H1 (cell line): ENCODE data around the gene GEMIN2. TPM values are rescaled to one million over a fixed set of nuclear protein-coding genes. Genes with fewer than 3 reads are reported as not detected.

Experiments
- CTCF ChIA-PET: fragments of 300-600 bp; sonication (Branson Sonifier 250); formaldehyde crosslinking; loops from one replicate; lab custom pipeline; 2021; ENCODE audit not compliant: partially characterized antibody; lab: Charles Lee
- POLR2A ChIA-PET: fragments of 300-600 bp; sonication (Branson Sonifier 250); formaldehyde crosslinking; loops from one replicate; lab custom pipeline; 2021; ENCODE audit warnings: inconsistent platforms; ENCODE audit not compliant: partially characterized antibody; lab: Charles Lee
- DNase-seq, 2 experiments: peaks; one replicate each; pipeline versions ENCODE4 v3.0.0 to v3.0.0-alpha.2; 2010 to 2022; ENCODE audit warnings: low spot score in 2 of 2, low read depth in 1 of 2, mixed read lengths in 1 of 2
- FAIRE-seq: peaks from 2 replicates; lab custom pipeline; 2011; peaks lifted over from hg19 to GRCh38; lab: Jason Lieb, UNC
- H2AFZ ChIP-seq: 2 replicates; pipeline ENCODE4 v1.8.1; 2012; ENCODE audit warnings: low read length, inconsistent platforms
- H2AK5ac ChIP-seq: 2 replicates; pipeline ENCODE4 v1.6.1; 2013; ENCODE audit warnings: low read depth, low read length
- H2BK120ac ChIP-seq: replicated peaks from 2 replicates; pipeline ENCODE3; 2013; ENCODE audit warnings: low read depth, low read length, inconsistent platforms
- H2BK12ac ChIP-seq: 2 replicates; pipeline ENCODE4 v1.6.1; 2013; ENCODE audit warnings: low read depth, low read length
- H2BK15ac ChIP-seq: 2 replicates; pipeline ENCODE4 v1.6.1; 2013; ENCODE audit warnings: low read length
- H2BK20ac ChIP-seq: 2 replicates; pipeline ENCODE4 v1.6.1; 2013; ENCODE audit warnings: low read length
- H2BK5ac ChIP-seq: 2 replicates; pipeline ENCODE4 v1.6.1; 2013; ENCODE audit warnings: low read depth, low read length
- H3K14ac ChIP-seq: 2 replicates; pipeline ENCODE4 v1.6.1; 2013; ENCODE audit warnings: inconsistent platforms; ENCODE audit not compliant: insufficient read length
- H3K18ac ChIP-seq: 2 replicates; pipeline ENCODE4 v1.6.1; 2013; ENCODE audit warnings: low read length; ENCODE audit errors: extremely low read depth
- H3K23ac ChIP-seq: 2 replicates; pipeline ENCODE4 v1.6.1; 2013; ENCODE audit warnings: inconsistent platforms; ENCODE audit not compliant: insufficient read length
- H3K23me2 ChIP-seq: 2 replicates; pipeline ENCODE4 v1.6.1; 2013; ENCODE audit warnings: low read depth, low read length
- H3K27ac ChIP-seq: 2 replicates; pipeline ENCODE4 v1.6.1; 2011; ENCODE audit warnings: low read depth, low read length, inconsistent platforms
- H3K27me3 ChIP-seq, 4 experiments: replicated peaks in 1 of 4; 1 replicate in 1 of 4; 2 replicates in 3 of 4; pipeline versions ENCODE4 v1.6.1 to v1.8.1; 2011 to 2013; ENCODE audit warnings: low read length in 3 of 4, mild to moderate bottlenecking in 3 of 4, inconsistent platforms in 2 of 4, mixed read lengths in 2 of 4, moderate library complexity in 1 of 4; ENCODE audit not compliant: control insufficient read depth in 3 of 4, insufficient read depth in 3 of 4; ENCODE audit errors: extremely low read depth in 1 of 4
- H3K36me3 ChIP-seq, 4 experiments: 2 replicates each; pipeline versions ENCODE4 v1.6.1 to v1.8.1; 2011 to 2013; ENCODE audit warnings: mild to moderate bottlenecking in 4 of 4, low read length in 3 of 4, moderate library complexity in 2 of 4, control low read depth in 1 of 4, inconsistent platforms in 1 of 4; ENCODE audit not compliant: insufficient read depth in 4 of 4, control insufficient read depth in 2 of 4
- H3K4ac ChIP-seq: replicated peaks from 2 replicates; pipeline ENCODE3; 2013; ENCODE audit warnings: low read length, low read depth, mixed read lengths, inconsistent platforms; ENCODE audit not compliant: insufficient read length
- H3K4me1 ChIP-seq, 4 experiments: replicated peaks in 1 of 4; 1 replicate in 1 of 4; 2 replicates in 3 of 4; pipeline versions ENCODE4 v1.6.1 to v1.8.1; 2011 to 2013; ENCODE audit warnings: low read length in 3 of 4, inconsistent platforms in 2 of 4, mixed read lengths in 1 of 4; ENCODE audit not compliant: insufficient read depth in 4 of 4, control insufficient read depth in 3 of 4
- H3K4me2 ChIP-seq, 2 experiments: 2 replicates each; pipeline versions ENCODE4 v1.6.1 to v1.8.1; 2011 to 2013; ENCODE audit warnings: low read depth in 2 of 2, low read length in 2 of 2, control low read depth in 1 of 2, inconsistent platforms in 1 of 2, mild to moderate bottlenecking in 1 of 2; ENCODE audit not compliant: insufficient read depth in 1 of 2
- H3K4me3 ChIP-seq, 4 experiments: fragments of 200-600, 300-600 bp in 1 of 4; sonication (generic), shearing (Covaris generic), sonication (Bioruptor Twin) in 1 of 4; 2 replicates each; pipeline versions ENCODE4 v1.5.1 to v1.8.1; 2011 to 2016; ENCODE audit warnings: low read length in 4 of 4, low read depth in 3 of 4, control low read depth in 2 of 4, inconsistent platforms in 2 of 4, mild to moderate bottlenecking in 2 of 4, mixed read lengths in 1 of 4, moderate library complexity in 1 of 4; ENCODE audit not compliant: insufficient read depth in 2 of 4; ENCODE audit errors: extremely low read depth in 1 of 4
- H3K56ac ChIP-seq: replicated peaks from 2 replicates; pipeline ENCODE3; 2013; ENCODE audit warnings: low read depth, mild to moderate bottlenecking, mixed read lengths, low read length, inconsistent platforms; ENCODE audit not compliant: insufficient read length
- H3K79me1 ChIP-seq: 2 replicates; pipeline ENCODE4 v1.6.1; 2013; ENCODE audit warnings: low read depth, low read length, control low read depth
- H3K79me2 ChIP-seq, 2 experiments: 2 replicates each; pipeline versions ENCODE4 v1.6.1 to v1.8.1; 2012 to 2013; ENCODE audit warnings: low read length in 2 of 2, mild to moderate bottlenecking in 2 of 2, inconsistent platforms in 1 of 2; ENCODE audit not compliant: insufficient read depth in 2 of 2, control insufficient read depth in 1 of 2
- H3K9ac ChIP-seq, 4 experiments: replicated peaks in 1 of 4; 1 replicate in 1 of 4; 2 replicates in 3 of 4; pipeline versions ENCODE4 v1.6.1 to v1.8.1; 2011 to 2013; ENCODE audit warnings: low read depth in 3 of 4, low read length in 3 of 4, control low read depth in 2 of 4, mild to moderate bottlenecking in 2 of 4, moderate library complexity in 2 of 4, inconsistent platforms in 1 of 4; ENCODE audit errors: extremely low read depth in 1 of 4
- H3K9me3 ChIP-seq, 2 experiments: 2 replicates each; pipeline versions ENCODE4 v1.6.1 to v1.8.1; 2012 to 2013; ENCODE audit warnings: mild to moderate bottlenecking in 2 of 2, moderate library complexity in 2 of 2, control low read depth in 1 of 2, inconsistent platforms in 1 of 2, low read depth in 1 of 2, low read length in 1 of 2, mixed read lengths in 1 of 2; ENCODE audit not compliant: insufficient read depth in 2 of 2
- H4K20me1 ChIP-seq, 2 experiments: replicated peaks in 1 of 2; 2 replicates each; pipeline versions ENCODE3 to v1.8.1; 2011 to 2013; ENCODE audit warnings: inconsistent platforms in 2 of 2, low read length in 2 of 2, mild to moderate bottlenecking in 1 of 2; ENCODE audit not compliant: insufficient read depth in 2 of 2, control insufficient read depth in 1 of 2
- H4K5ac ChIP-seq: 2 replicates; pipeline ENCODE4 v1.6.1; 2013; ENCODE audit warnings: low read length, low read depth, mixed read lengths, inconsistent platforms; ENCODE audit not compliant: insufficient read length
- H4K8ac ChIP-seq: 2 replicates; pipeline ENCODE4 v1.8.0; 2013; ENCODE audit warnings: mild to moderate bottlenecking, moderate library complexity, low read length, inconsistent platforms; ENCODE audit not compliant: insufficient read depth; ENCODE audit errors: extremely low read depth
- H4K91ac ChIP-seq: replicated peaks from 2 replicates; pipeline ENCODE3; 2013; ENCODE audit warnings: low read length, mixed read lengths, inconsistent platforms; ENCODE audit not compliant: insufficient read length
- MAX ChIP-seq: IDR thresholded peaks from 2 replicates; pipeline ENCODE4 v1.6.1; 2012; ENCODE audit warnings: inconsistent platforms
- SP2 ChIP-seq: IDR thresholded peaks from 2 replicates; pipeline ENCODE4 v1.6.1; 2012; ENCODE audit warnings: mild to moderate bottlenecking, low read length, inconsistent platforms
- SP4 ChIP-seq: IDR thresholded peaks from 2 replicates; pipeline ENCODE4 v1.6.1; 2012; ENCODE audit warnings: low read length, inconsistent platforms
- WGBS, 2 experiments: shearing (Covaris generic) in 1 of 2; methylation state at CpG; one replicate each; pipeline versions ENCODE4 v1.1.6 to v1.1.7; 2013 to 2015; ENCODE audit warnings: low lambda C conversion rate in 2 of 2, mixed read lengths in 2 of 2, inconsistent platforms in 1 of 2, low coverage in 1 of 2, missing lambda C conversion rate in 1 of 2; ENCODE audit not compliant: insufficient replicate concordance in 2 of 2, insufficient coverage in 1 of 2, insufficient read length in 1 of 2; ENCODE audit errors: extremely low coverage in 1 of 2, missing lambda C conversion rate in 1 of 2; 5-methylcytosine and 5-hydroxymethylcytosine counted together
- polyA plus RNA-seq, 7 experiments: library from polyadenylated mRNA; depleted of rRNA in 3 of 7; stranded (reverse) in 5 of 7; unstranded in 2 of 7; fragments of >200 nt in 5 of 7; fragments of 200-250 nt in 2 of 7; gene quantifications; 1 replicate in 5 of 7; 2 replicates in 1 of 7; 4 replicates in 1 of 7; pipeline versions ENCODE4 v1.2.1 to v1.2.3, GENCODE V29; 2011 to 2013; ENCODE audit warnings: missing spikeins in 2 of 7, mixed read lengths in 2 of 7
- total RNA-seq: library from RNA; stranded (reverse); fragmentation: NEBNext Ultra II Directional; extraction: Animal tissue kit (Norgen Biotek cat#: 25700); gene quantifications from 2 replicates; pipeline ENCODE4 v1.2.1, GENCODE V29; 2021

The GEMIN2 gene
- total and polyA plus RNA-seq, 2 of the 8 experiments (the other 6 are each of a cell fraction or from before 2014, with no cell fraction given): 29.1 to 30.8 TPM

GRCh38 chr14:39069923-39070322, 44.2 kb upstream of the GEMIN2 start:
- no peak overlapping the region for H3K23ac ChIP-seq
- H2BK20ac ChIP-seq: no peak overlapping the region
- no peaks in the 10 kb centered on the region for H3K27me3 ChIP-seq
- H3K9me3 ChIP-seq: no peaks in the 10 kb centered on the region
- no peak overlapping the region for H3K18ac ChIP-seq
- TF ChIP-seq SP2 (no peak), SP4 (no peak), MAX (no peak)
- no peak overlapping the region for H3K14ac ChIP-seq
- H3K79me2 ChIP-seq: no peaks in the 10 kb centered on the region
- ChIA-PET POLR2A (interaction anchor here (1.9 kb wide), 1 partner anchor 11 kb away, joined by 6 read pairs; no protein-coding TSS in a partner anchor), CTCF (no interaction called here)
- no peak overlapping the region for H3K9ac ChIP-seq
- no peak overlapping the region for H2AFZ ChIP-seq
- H4K5ac ChIP-seq: no peak overlapping the region
- no peaks in the 10 kb centered on the region; the same call in 1 of the 2 replicates for H3K23me2 ChIP-seq
- no peaks in the 10 kb centered on the region for H4K20me1 ChIP-seq
- no peak overlapping the region for H2BK5ac ChIP-seq
- H3K79me1 ChIP-seq: no peaks in the 10 kb centered on the region
- no peak overlapping the region for H2AK5ac ChIP-seq
- H4K91ac ChIP-seq: no peak overlapping the region
- H2BK15ac ChIP-seq: no peak overlapping the region
- peaks cover 2 to 45% (median 11%) of the 10 kb centered on the region in 4 experiments; a peak in 5 of 8 replicates for H3K36me3 ChIP-seq
- H3K56ac ChIP-seq: no peak overlapping the region
- no peak overlapping the region for H4K8ac ChIP-seq
- no peak overlapping the region for H2BK12ac ChIP-seq
- H3K4me3 ChIP-seq: no peak overlapping the region
- H3K4me1 ChIP-seq: no peaks in the 10 kb centered on the region
- no peak overlapping the region for H3K4ac ChIP-seq
- DNase-seq (no peak), FAIRE-seq (no peak)
- no peak overlapping the region for H3K4me2 ChIP-seq
- H3K27ac ChIP-seq: no peak overlapping the region
- 96% methylated on average over 5 of the region's 5 CpGs; no CpG with 5 or more reads in 1 of the 2 experiments for WGBS, 2 experiments
- no peak overlapping the region for H2BK120ac ChIP-seq
